SK-N-MC (cell line): ENCODE results near the gene PRRC2A.
A peak's percentile ranks its signal among the peaks of the same experiment; 100 is the strongest.

ENCODE experiments used
- DNase-seq: peaks from one replicate; pipeline ENCODE4 v3.0.0-alpha.2; 2011; ENCODE audit warnings: low read depth, low spot score
- H3K27ac ChIP-seq: fragments of 200-600 bp; sonication (generic); 2 replicates; pipeline ENCODE4 v1.5.1; 2016; ENCODE audit warnings: mixed run types
- H3K36me3 ChIP-seq: fragments of 200-600 bp; sonication (generic); 2 replicates; pipeline ENCODE4 v1.6.1; 2017; ENCODE audit warnings: antibody characterized with exemption, low read length, mixed read lengths; ENCODE audit not compliant: insufficient read depth
- H3K4me3 ChIP-seq: fragments of 200-600 bp; sonication (generic); 2 replicates; pipeline ENCODE4 v1.5.1; 2016
- H3K9ac ChIP-seq: fragments of 200-600 bp; sonication (generic); 2 replicates; pipeline ENCODE4 v1.8.0; 2017; ENCODE audit warnings: mixed run types, mixed read lengths; ENCODE audit not compliant: insufficient read length
- H3K9me3 ChIP-seq: fragments of 200-600 bp; sonication (generic); 2 replicates; pipeline ENCODE4 v1.6.1; 2017; ENCODE audit warnings: low read depth, mild to moderate bottlenecking, antibody characterized with exemption, low read length, moderate library complexity, mixed read lengths
- EZH2 ChIP-seq: fragments of 200-600 bp; sonication (generic); IDR thresholded peaks from one replicate; pipeline ENCODE4 v1.6.1; 2017; ENCODE audit warnings: antibody characterized with exemption
- FOXP2 ChIP-seq: optimal IDR thresholded peaks from 2 replicates; pipeline ENCODE3; 2011; ENCODE audit warnings: mild to moderate bottlenecking, moderate library complexity; ENCODE audit not compliant: insufficient read depth; ENCODE audit errors: extremely low read length, control extremely low read depth
- POLR2AphosphoS5 ChIP-seq: IDR thresholded peaks from 2 replicates; pipeline ENCODE4 v1.6.1; 2012; ENCODE audit warnings: mild to moderate bottlenecking, low read depth, low read length, borderline replicate concordance

PRRC2A gene

GRCh38 chr6:31636698-31637596, 16.4 kb downstream of the PRRC2A start:
- Histone ChIP-seq H3K27ac (peak overlapping the region; percentile 42), H3K9ac (no peak overlapping the region), H3K4me3 (no peak overlapping the region), H3K9me3 (no peaks in the 10 kb centered on the region), H3K36me3 (peaks cover 94% of the 10 kb centered on the region)
- DNase-seq, result no peak
- TF ChIP-seq EZH2 (no peak), FOXP2 (no peak), POLR2AphosphoS5 (peak; percentile 31; the same call in 1 of the 2 replicates)

- DNase-seq, result no peak
- TF ChIP-seq FOXP2 (no peak), POLR2AphosphoS5 (peak; percentile 40)
- peaks cover 89% of the 10 kb centered on the region for H3K36me3 ChIP-seq
- no peak overlapping the region for H3K4me3 ChIP-seq
- H3K9ac ChIP-seq, result no peak overlapping the region
- no peaks in the 10 kb centered on the region for H3K9me3 ChIP-seq
- peak overlapping the region; percentile 78; the same call in 1 of the 2 replicates for H3K27ac ChIP-seq
These were observed 18.5 kb downstream of the PRRC2A start for GRCh38 chr6:31639043-31639442.

- Histone ChIP-seq H3K9ac (no peak overlapping the region), H3K27ac (peak overlapping the region; percentile 78), H3K9me3 (no peaks in the 10 kb centered on the region), H3K4me3 (no peak overlapping the region), H3K36me3 (peaks cover 89% of the 10 kb centered on the region)
- TF ChIP-seq FOXP2 (no peak), POLR2AphosphoS5 (0 out of 2 replicates have a peak, but pooled peaks have one; percentile 13)
- no peak for DNase-seq
These were observed 18.9 kb downstream of the PRRC2A start for GRCh38 chr6:31639449-31639861.

- TF ChIP-seq POLR2AphosphoS5, result no peak
- no peak for TF ChIP-seq FOXP2
- no peak for TF ChIP-seq EZH2
- H3K9ac ChIP-seq, result no peak overlapping the region
- no peak overlapping the region for H3K4me3 ChIP-seq
- H3K9me3 ChIP-seq, result no peaks in the 10 kb centered on the region
- no peak overlapping the region for H3K27ac ChIP-seq
- H3K36me3 ChIP-seq, result peaks cover 89% of the 10 kb centered on the region
- DNase-seq, result no peak
These were observed 20.1 kb downstream of the PRRC2A start for GRCh38 chr6:31640612-31641011.

GRCh38 chr6:31641370-31641769, 20.9 kb downstream of the PRRC2A start:
- H3K4me3 ChIP-seq, result no peak overlapping the region
- no peak overlapping the region for H3K27ac ChIP-seq
- H3K9ac ChIP-seq, result no peak overlapping the region
- peaks cover 88% of the 10 kb centered on the region for H3K36me3 ChIP-seq
- no peak for DNase-seq
- TF ChIP-seq EZH2 (no peak), POLR2AphosphoS5 (no peak), FOXP2 (no peak)
- no peaks in the 10 kb centered on the region for H3K9me3 ChIP-seq

- H3K9ac ChIP-seq, result no peak overlapping the region
- H3K27ac ChIP-seq, result no peak overlapping the region
- H3K36me3 ChIP-seq, result peaks cover 84% of the 10 kb centered on the region
- no peaks in the 10 kb centered on the region for H3K9me3 ChIP-seq
- no peak overlapping the region for H3K4me3 ChIP-seq
- no peak for DNase-seq
- TF ChIP-seq EZH2 (no peak), POLR2AphosphoS5 (no peak), FOXP2 (no peak)
These were observed 22.5 kb downstream of the PRRC2A start for GRCh38 chr6:31642798-31643570.

- H3K9me3 ChIP-seq, result no peaks in the 10 kb centered on the region
- TF ChIP-seq EZH2 (no peak), POLR2AphosphoS5 (no peak), FOXP2 (no peak)
- H3K27ac ChIP-seq, result no peak overlapping the region
- no peak for DNase-seq
- H3K9ac ChIP-seq, result no peak overlapping the region
- H3K36me3 ChIP-seq, result peaks cover 87% of the 10 kb centered on the region
- H3K4me3 ChIP-seq, result no peak overlapping the region
These were observed 23.4 kb downstream of the PRRC2A start for GRCh38 chr6:31643818-31644454.

GRCh38 chr6:31645325-31645724, 24.8 kb downstream of the PRRC2A start:
- TF ChIP-seq FOXP2, result no peak
- TF ChIP-seq POLR2AphosphoS5, result no peak
- TF ChIP-seq EZH2, result no peak

More at GRCh38 chr6:31645325-31645724, 24.8 kb downstream of the PRRC2A start:
- no peak for DNase-seq
- Histone ChIP-seq H3K36me3 (peaks cover 83% of the 10 kb centered on the region), H3K27ac (no peak overlapping the region), H3K9ac (no peak overlapping the region), H3K9me3 (no peaks in the 10 kb centered on the region), H3K4me3 (no peak overlapping the region)
